Prostate gland (tissue), 2 donors: Measurements from ENCODE around the gene ARAP3. TPM values are rescaled to one million over a fixed set of nuclear protein-coding genes. Genes with fewer than 3 reads are reported as not detected.
A peak's percentile ranks its signal among the peaks of the same experiment; 100 is the strongest.

Experiments
- DNase-seq: peaks from one replicate; pipeline ENCODE4 v3.0.0-alpha.2; 2019; ENCODE audit warnings: low spot score
- H3K27ac ChIP-seq, 2 donors: fragments of 200-600 bp; sonication (generic); 2 replicates each; pipeline ENCODE4 v1.5.1; 2017 to 2019
- H3K27me3 ChIP-seq: fragments of 200-600 bp; sonication (generic); replicated peaks from 2 replicates; pipeline ENCODE4 v1.5.1; 2019; ENCODE audit not compliant: insufficient read depth
- H3K36me3 ChIP-seq, 2 donors: fragments of 200-600 bp; sonication (generic); 1 replicate in 1 of 2; 2 replicates in 1 of 2; pipeline versions ENCODE4 v1.5.1 to v1.8.1; 2017 to 2019
- H3K4me1 ChIP-seq: fragments of 200-600 bp; sonication (generic); replicated peaks from 2 replicates; pipeline ENCODE4 v1.5.1; 2019
- H3K4me3 ChIP-seq, 2 donors: fragments of 200-600 bp; sonication (generic); 2 replicates each; pipeline ENCODE4 v1.5.1; 2017 to 2019
- H3K9me3 ChIP-seq: fragments of 200-600 bp; sonication (generic); 2 replicates; pipeline ENCODE4 v1.5.1; 2017
- POLR2A ChIP-seq: fragments of 450-650 bp; IDR thresholded peaks from one replicate; pipeline ENCODE4 v1.6.1; 2016; ENCODE audit warnings: antibody characterized with exemption, mild to moderate bottlenecking
- POLR2AphosphoS5 ChIP-seq: sonication (generic); formaldehyde crosslinking; IDR thresholded peaks from one replicate; pipeline ENCODE4 v1.6.1; 2017; ENCODE audit warnings: antibody characterized with exemption
- WGBS: methylation state at CpG from one replicate; pipeline ENCODE4 v1.1.5; 2018; 5-methylcytosine and 5-hydroxymethylcytosine counted together
- intact Hi-C: fragments of 100-400 bp; cut with DNase I; formaldehyde crosslinking; loops from one replicate; pipeline ENCODE4 v1.14.2; 2022
- total RNA-seq, 2 donors: library from RNA; depleted of rRNA; stranded (reverse); fragments of >200 nt; gene quantifications; one replicate each; pipeline ENCODE4 v1.1.0, GENCODE V29; 2016
- TF ChIP-seq, protein P1 (sequence below), 4 experiments: fragments of 200-600 bp in 2 of 4; fragments of 450-650 bp in 2 of 4; sonication (generic) in 2 of 4; IDR thresholded peaks; 1 replicate in 3 of 4; 2 replicates in 1 of 4; pipeline ENCODE4 v1.5.1; 2016 to 2019; ENCODE audit warnings: antibody characterized with exemption in 4 of 4, mild to moderate bottlenecking in 2 of 4, moderate library complexity in 2 of 4

Gene ARAP3
- total RNA-seq, 2 donors from 2014 or later, result 4.0 to 8.4 TPM

DNA sequence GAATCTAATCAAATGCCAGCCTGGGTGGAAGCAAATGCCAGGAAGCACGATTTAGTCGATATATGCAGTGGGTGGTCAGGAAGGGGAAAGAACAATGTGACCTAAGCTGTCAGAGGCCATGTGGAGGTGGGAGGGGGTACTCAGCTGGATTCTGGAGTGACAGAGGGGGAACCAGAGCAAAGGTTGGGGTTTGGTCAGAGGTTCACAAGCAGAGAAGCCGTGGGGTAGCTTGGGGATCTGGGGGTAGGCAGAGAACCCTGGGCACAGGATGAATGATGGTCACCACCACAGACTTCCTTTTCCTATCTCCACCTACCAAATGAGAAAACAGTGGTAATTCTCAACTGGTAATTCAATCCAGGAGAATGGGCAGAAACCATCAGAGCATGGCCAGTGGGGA, 24.1 kb upstream of the ARAP3 start:
- Histone ChIP-seq H3K27ac (no peak overlapping the region), H3K4me3 (no peak overlapping the region), H3K36me3 (no peaks in the 10 kb centered on the region), H3K9me3 (no peaks in the 10 kb centered on the region), H3K4me1 (no peaks in the 10 kb centered on the region), H3K27me3 (no peaks in the 10 kb centered on the region)
- intact Hi-C loops, result no loop called here
- TF ChIP-seq POLR2A (no peak), POLR2AphosphoS5 (no peak)
- TF ChIP-seq, protein P1, sequence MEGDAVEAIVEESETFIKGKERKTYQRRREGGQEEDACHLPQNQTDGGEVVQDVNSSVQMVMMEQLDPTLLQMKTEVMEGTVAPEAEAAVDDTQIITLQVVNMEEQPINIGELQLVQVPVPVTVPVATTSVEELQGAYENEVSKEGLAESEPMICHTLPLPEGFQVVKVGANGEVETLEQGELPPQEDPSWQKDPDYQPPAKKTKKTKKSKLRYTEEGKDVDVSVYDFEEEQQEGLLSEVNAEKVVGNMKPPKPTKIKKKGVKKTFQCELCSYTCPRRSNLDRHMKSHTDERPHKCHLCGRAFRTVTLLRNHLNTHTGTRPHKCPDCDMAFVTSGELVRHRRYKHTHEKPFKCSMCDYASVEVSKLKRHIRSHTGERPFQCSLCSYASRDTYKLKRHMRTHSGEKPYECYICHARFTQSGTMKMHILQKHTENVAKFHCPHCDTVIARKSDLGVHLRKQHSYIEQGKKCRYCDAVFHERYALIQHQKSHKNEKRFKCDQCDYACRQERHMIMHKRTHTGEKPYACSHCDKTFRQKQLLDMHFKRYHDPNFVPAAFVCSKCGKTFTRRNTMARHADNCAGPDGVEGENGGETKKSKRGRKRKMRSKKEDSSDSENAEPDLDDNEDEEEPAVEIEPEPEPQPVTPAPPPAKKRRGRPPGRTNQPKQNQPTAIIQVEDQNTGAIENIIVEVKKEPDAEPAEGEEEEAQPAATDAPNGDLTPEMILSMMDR (IDR thresholded peaks at IDR 0.05), result no peak
- WGBS, result 75% methylated on average over 3 of the region's 3 CpGs
- DNase-seq, result no peak

DNA sequence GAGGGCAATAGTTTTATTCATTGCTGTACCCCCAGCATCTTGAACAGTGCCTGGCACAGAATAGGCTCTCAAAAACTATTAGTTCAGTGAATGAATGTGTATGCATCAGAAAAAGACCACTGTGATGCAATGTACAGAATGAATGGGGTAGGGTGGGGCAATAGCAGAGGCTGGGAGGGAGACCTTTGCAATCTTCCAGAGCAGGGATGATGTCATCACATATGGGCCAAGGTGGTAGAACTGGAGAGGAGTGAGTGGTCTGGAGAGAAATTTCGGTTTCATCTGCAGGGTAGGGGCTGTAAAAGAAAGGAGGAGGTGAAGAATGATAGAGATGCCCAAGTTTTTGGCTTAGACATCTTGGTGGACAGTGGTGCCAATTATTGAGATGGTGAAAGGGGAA, 23.4 kb upstream of the ARAP3 start:
- Histone ChIP-seq H3K4me1 (no peaks in the 10 kb centered on the region), H3K4me3 (no peak overlapping the region), H3K27me3 (peaks cover 2% of the 10 kb centered on the region), H3K27ac (no peak overlapping the region), H3K9me3 (no peaks in the 10 kb centered on the region), H3K36me3 (no peaks in the 10 kb centered on the region)
- intact Hi-C loops, result no loop called here
- DNase-seq, result no peak
- no peak for TF ChIP-seq POLR2AphosphoS5
- TF ChIP-seq, protein P1 (IDR thresholded peaks at IDR 0.05), result no peak
- no peak for TF ChIP-seq POLR2A
- 88% methylated on average over 1 of the region's 1 CpG for WGBS

GRCh38 chr5:141704782-141705297, 22.8 kb upstream of the ARAP3 start:
- no peak overlapping the region for H3K4me3 ChIP-seq
- intact Hi-C loops, result no loop called here
- peaks cover 5% of the 10 kb centered on the region for H3K27me3 ChIP-seq
- H3K27ac ChIP-seq, result no peak overlapping the region
- H3K9me3 ChIP-seq, result no peaks in the 10 kb centered on the region
- TF ChIP-seq POLR2A (no peak), POLR2AphosphoS5 (no peak)
- TF ChIP-seq, protein P1 (IDR thresholded peaks at IDR 0.05), result no peak
- 53% methylated on average over 1 of the region's 1 CpG for WGBS
- DNase-seq, result no peak
- no peaks in the 10 kb centered on the region for H3K4me1 ChIP-seq
- H3K36me3 ChIP-seq, result no peaks in the 10 kb centered on the region

DNA sequence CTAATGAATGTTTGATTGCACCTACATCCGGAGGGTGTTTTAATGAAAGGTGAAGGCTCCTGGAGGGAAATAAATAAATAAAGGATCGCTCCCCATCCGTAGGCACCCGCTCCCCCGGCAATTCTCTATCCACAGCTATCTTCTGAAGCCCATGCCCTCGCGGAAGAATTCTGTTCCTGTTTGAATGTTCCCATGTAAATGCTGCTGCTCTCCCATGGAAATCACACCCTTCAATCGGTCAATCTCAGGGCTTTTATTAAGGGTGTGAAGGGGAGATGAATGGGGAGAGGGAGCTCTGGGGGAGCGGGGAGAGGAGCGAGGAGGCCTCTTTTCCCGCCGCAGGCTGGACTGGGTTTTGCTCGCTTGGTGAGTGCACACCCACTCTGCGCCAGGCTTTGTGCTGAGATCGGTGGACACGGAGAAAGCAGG, 21.1 kb upstream of the ARAP3 start:
- H3K27me3 ChIP-seq, result peaks cover 9% of the 10 kb centered on the region
- H3K9me3 ChIP-seq, result no peaks in the 10 kb centered on the region
- H3K4me1 ChIP-seq, result no peaks in the 10 kb centered on the region
- intact Hi-C loops, result loop anchor here (2.0 kb wide), 1 partner anchor 176 kb away; the partner anchor contains the start of gene PCDH1
- TF ChIP-seq POLR2A, result no peak
- no peak for TF ChIP-seq POLR2AphosphoS5
- TF ChIP-seq, protein P1 (IDR thresholded peaks at IDR 0.05), result no peak
- DNase-seq, result no peak
- WGBS, result 12% methylated on average over 16 of the region's 16 CpGs
- H3K27ac ChIP-seq, result no peak overlapping the region
- no peaks in the 10 kb centered on the region for H3K36me3 ChIP-seq
- peak overlapping the region; percentile 29 to 40 for H3K4me3 ChIP-seq

- Histone ChIP-seq H3K9me3 (no peaks in the 10 kb centered on the region), H3K4me3 (peak overlapping the region in 1 of 2 donors; percentile 40), H3K27me3 (peaks cover 9% of the 10 kb centered on the region), H3K36me3 (no peaks in the 10 kb centered on the region), H3K27ac (no peak overlapping the region), H3K4me1 (no peaks in the 10 kb centered on the region)
- TF ChIP-seq, protein P1 (IDR thresholded peaks at IDR 0.05), result no peak
- TF ChIP-seq POLR2A (no peak), POLR2AphosphoS5 (no peak)
- no peak for DNase-seq
- WGBS, result 14% methylated on average over 16 of the region's 16 CpGs
- intact Hi-C loops, result loop anchor here (2.0 kb wide), 1 partner anchor 177 kb away; the partner anchor contains the start of gene PCDH1
Observed at GRCh38 chr5:141701360-141702119, 19.5 kb upstream of the ARAP3 start.
